ENCODE results near the gene VEPH1. TPM values are rescaled to one million over a fixed set of nuclear protein-coding genes. Genes with fewer than 3 reads are reported as not detected.

VEPH1 gene
- total and polyA plus RNA-seq, 9 of the 15 experiments (the other 6 are each of a cell fraction or from before 2014, with no cell fraction given), result 4.5 to 15.6 (median 5.8) TPM

DNA sequence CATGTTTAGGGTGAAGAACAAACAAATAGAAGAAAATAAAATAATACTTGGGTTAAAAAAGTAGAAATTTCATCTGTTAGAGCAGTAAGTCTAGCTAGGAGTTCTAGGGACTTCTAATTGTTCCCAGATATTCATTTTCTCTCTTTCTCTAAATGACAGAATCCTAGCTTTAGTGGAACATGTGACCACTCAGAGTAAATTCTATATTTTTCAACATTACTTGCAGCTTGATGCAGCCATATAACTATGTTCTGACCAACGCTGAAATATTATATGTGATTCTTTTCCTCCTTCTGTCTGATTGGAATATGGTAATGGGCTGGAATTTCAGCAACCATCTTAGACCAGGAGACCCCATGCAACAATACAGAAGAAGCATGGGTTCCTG is 58.4 kb downstream of the VEPH1 start:
- Histone ChIP-seq H3K27ac (ENCODE audit: extremely low read depth, low read depth, low read length) (no peak overlapping the region), H3K36me3 (ENCODE audit: control insufficient read depth, insufficient read depth, low read length) (no peaks in the 10 kb centered on the region), H3K4me3 (no peak overlapping the region), H3K79me2 (ENCODE audit: control insufficient read depth, insufficient read depth, low read length) (no peaks in the 10 kb centered on the region), H3K9me3 (replicated peaks; ENCODE audit: control insufficient read depth, insufficient read depth, low read depth, low read length) (no peaks in the 10 kb centered on the region), H3K4me2 (ENCODE audit: insufficient read depth, low read length) (no peak overlapping the region), H3K9ac (ENCODE audit: insufficient read depth in 1 of 2, low read depth in 2 of 2, low read length in 2 of 2) (no peak overlapping the region), H4K20me1 (replicated peaks; ENCODE audit: control insufficient read depth, insufficient read depth, low read length) (no peaks in the 10 kb centered on the region), H2AFZ (ENCODE audit: low read depth, low read length) (peak overlapping the region; percentile 49; the same call in 1 of the 2 replicates), H3K27me3 (ENCODE audit: control insufficient read depth in 2 of 2, insufficient read depth in 2 of 2, low read length in 2 of 2) (no peaks in the 10 kb centered on the region), H3K4me1 (replicated peaks in 1 of 2; ENCODE audit: control insufficient read depth in 2 of 2, insufficient read depth in 2 of 2, low read length in 2 of 2) (peaks cover 0 to 12% of the 10 kb centered on the region in 2 experiments; a peak in 3 of 5 replicates), H3K9me1 (ENCODE audit: control insufficient read depth, insufficient read depth, low read length) (no peaks in the 10 kb centered on the region)
- CTCF ChIA-PET (ENCODE audit: low intra/inter-chr PET ratio), result no interaction called here
- intact Hi-C loops (cut with micrococcal nuclease), result loop anchor here (5.0 kb wide), 1 partner anchor 92 kb away; no protein-coding TSS in a partner anchor
- TF ChIP-seq NCOA2 (IDR thresholded peaks at IDR 0.05; ENCODE audit: partially characterized antibody in 2 of 2), result no peak
- TF ChIP-seq, protein P1, sequence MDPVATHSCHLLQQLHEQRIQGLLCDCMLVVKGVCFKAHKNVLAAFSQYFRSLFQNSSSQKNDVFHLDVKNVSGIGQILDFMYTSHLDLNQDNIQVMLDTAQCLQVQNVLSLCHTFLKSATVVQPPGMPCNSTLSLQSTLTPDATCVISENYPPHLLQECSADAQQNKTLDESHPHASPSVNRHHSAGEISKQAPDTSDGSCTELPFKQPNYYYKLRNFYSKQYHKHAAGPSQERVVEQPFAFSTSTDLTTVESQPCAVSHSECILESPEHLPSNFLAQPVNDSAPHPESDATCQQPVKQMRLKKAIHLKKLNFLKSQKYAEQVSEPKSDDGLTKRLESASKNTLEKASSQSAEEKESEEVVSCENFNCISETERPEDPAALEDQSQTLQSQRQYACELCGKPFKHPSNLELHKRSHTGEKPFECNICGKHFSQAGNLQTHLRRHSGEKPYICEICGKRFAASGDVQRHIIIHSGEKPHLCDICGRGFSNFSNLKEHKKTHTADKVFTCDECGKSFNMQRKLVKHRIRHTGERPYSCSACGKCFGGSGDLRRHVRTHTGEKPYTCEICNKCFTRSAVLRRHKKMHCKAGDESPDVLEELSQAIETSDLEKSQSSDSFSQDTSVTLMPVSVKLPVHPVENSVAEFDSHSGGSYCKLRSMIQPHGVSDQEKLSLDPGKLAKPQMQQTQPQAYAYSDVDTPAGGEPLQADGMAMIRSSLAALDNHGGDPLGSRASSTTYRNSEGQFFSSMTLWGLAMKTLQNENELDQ (CRISPR knock-in tag; IDR thresholded peaks at IDR 0.05; ENCODE audit: borderline replicate concordance), result no peak
- TF ChIP-seq ZNF24 (IDR thresholded peaks at IDR 0.05), result no peak
- no peak for TF ChIP-seq RBM14 (IDR thresholded peaks at IDR 0.05; ENCODE audit: borderline replicate concordance, insufficient read depth, low read depth, low read length)
- no peak for TF ChIP-seq ARID2 (IDR thresholded peaks at IDR 0.05)
- TF ChIP-seq NBN (IDR thresholded peaks at IDR 0.05; ENCODE audit: low read depth), result no peak
- TF ChIP-seq, protein P2, sequence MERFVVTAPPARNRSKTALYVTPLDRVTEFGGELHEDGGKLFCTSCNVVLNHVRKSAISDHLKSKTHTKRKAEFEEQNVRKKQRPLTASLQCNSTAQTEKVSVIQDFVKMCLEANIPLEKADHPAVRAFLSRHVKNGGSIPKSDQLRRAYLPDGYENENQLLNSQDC (CRISPR knock-in tag; IDR thresholded peaks at IDR 0.05), result no peak
- no peak for TF ChIP-seq ZNF253 (CRISPR knock-in tag; conservative IDR thresholded peaks at IDR 0.05)
- no peak for TF ChIP-seq KAT2B (IDR thresholded peaks at IDR 0.05; ENCODE audit: low read depth, low read length)
- TF ChIP-seq GATAD2B (IDR thresholded peaks at IDR 0.05; ENCODE audit: borderline replicate concordance), result no peak
- ATAC-seq, result no peak
- DNase-seq (ENCODE audit: extremely low read depth in 1 of 4, low spot score in 3 of 4), result no peak
- no peak for FAIRE-seq
- WGBS (ENCODE audit: insufficient coverage, low coverage, missing lambda C conversion rate), result 9% methylated on average over 1 of the region's 1 CpG
- in situ Hi-C loops (cut with MboI), result no loop called here
- no TSS peak for BruUV-seq (replicated peaks)
- POLR2A ChIA-PET, result interaction anchor here (0.6 kb wide), 1 partner anchor 1137 kb away, joined by 3 read pairs; no protein-coding TSS in a partner anchor
